ENCODE data around the gene CREG1. TPM values are rescaled to one million over a fixed set of nuclear protein-coding genes. Genes with fewer than 3 reads are reported as not detected.

CREG1 gene
- polyA plus RNA-seq, 2 of the 4 experiments (the other 2 are of a cell fraction): 70.2 to 129 TPM

GRCh38 chr1:167512046-167512654 lies 41.4 kb downstream of the CREG1 start:
- CTCF ChIA-PET: interaction anchor here (0.8 kb wide), 1 partner anchor 21 kb away, joined by 4 read pairs; no protein-coding TSS in a partner anchor
- no peak for ATAC-seq
- TF ChIP-seq PBX3 (IDR thresholded peaks at IDR 0.05) (no peak), BCL3 (IDR thresholded peaks at IDR 0.05) (no peak), EHMT2 (IDR thresholded peaks at IDR 0.05; ENCODE audit: low read depth) (no peak), POLR2A (IDR thresholded peaks at IDR 0.05; ENCODE audit: low read length) (no peak), MAZ (IDR thresholded peaks at IDR 0.05; ENCODE audit: borderline replicate concordance, low read depth, low read length) (no peak), REST (IDR thresholded peaks at IDR 0.05) (no peak), USF2 (IDR thresholded peaks at IDR 0.05) (no peak), CHD2 (IDR thresholded peaks at IDR 0.05; ENCODE audit: low read length, partially characterized antibody) (no peak), BHLHE40 (IDR thresholded peaks at IDR 0.05; ENCODE audit: low read depth, low read length) (no peak), JUNB (IDR thresholded peaks at IDR 0.05) (no peak), GATA3 (IDR thresholded peaks at IDR 0.05; ENCODE audit: borderline replicate concordance) (no peak), HOXB13 (CRISPR knock-in tag; IDR thresholded peaks at IDR 0.05; ENCODE audit: low read depth) (no peak), POLR2AphosphoS2 (conservative IDR thresholded peaks at IDR 0.05; ENCODE audit: low read length) (no peak), CHD4 (IDR thresholded peaks at IDR 0.05; ENCODE audit: borderline replicate concordance) (no peak), CBX2 (IDR thresholded peaks at IDR 0.05; ENCODE audit: borderline replicate concordance, low read depth) (no peak), MAFK (IDR thresholded peaks at IDR 0.05; ENCODE audit: partially characterized antibody) (no peak)
- POLR2A ChIA-PET: no interaction called here
- 69% methylated on average over 7 of the region's 7 CpGs for WGBS (ENCODE audit: missing lambda C conversion rate)
- H3K27ac ChIP-seq: no peak overlapping the region
- H3K4me3 ChIP-seq: no peak overlapping the region
- no peaks in the 10 kb centered on the region for H3K9me3 ChIP-seq
- H3K4me2 ChIP-seq: no peak overlapping the region
- H3K4me1 ChIP-seq: no peaks in the 10 kb centered on the region
- FAIRE-seq: no peak
- DNase-seq (ENCODE audit: low read depth in 1 of 2, low spot score in 1 of 2): no peak

GRCh38 chr1:167511374-167511986 lies 42.1 kb downstream of the CREG1 start:
- Histone ChIP-seq H3K4me2 (no peak overlapping the region), H3K4me1 (no peaks in the 10 kb centered on the region), H3K9me3 (no peaks in the 10 kb centered on the region), H3K27ac (no peak overlapping the region), H3K4me3 (no peak overlapping the region)
- ATAC-seq (no peak), DNase-seq (ENCODE audit: low read depth in 1 of 2, low spot score in 1 of 2) (no peak), FAIRE-seq (no peak)
- 67% methylated on average over 11 of the region's 11 CpGs for WGBS (ENCODE audit: missing lambda C conversion rate)
- POLR2A ChIA-PET: no interaction called here
- TF ChIP-seq RAD21 (conservative IDR thresholded peaks at IDR 0.05 in 1 of 2, IDR thresholded peaks at IDR 0.05 in 1 of 2) (no peak), CEBPB (IDR thresholded peaks at IDR 0.05) (no peak), MAFK (IDR thresholded peaks at IDR 0.05; ENCODE audit: partially characterized antibody) (peak; percentile 17), KDM1A (IDR thresholded peaks at IDR 0.05; ENCODE audit: low read depth) (no peak), HEYL (CRISPR knock-in tag; IDR thresholded peaks at IDR 0.05) (no peak)
- CTCF ChIA-PET: no interaction called here

Measured in A549 (cell line).